ENCODE measurements around the gene MTX1.

GRCh38 chr1:155223047-155223446 is 14.6 kb downstream of the MTX1 start:
- TF ChIP-seq, protein P1, sequence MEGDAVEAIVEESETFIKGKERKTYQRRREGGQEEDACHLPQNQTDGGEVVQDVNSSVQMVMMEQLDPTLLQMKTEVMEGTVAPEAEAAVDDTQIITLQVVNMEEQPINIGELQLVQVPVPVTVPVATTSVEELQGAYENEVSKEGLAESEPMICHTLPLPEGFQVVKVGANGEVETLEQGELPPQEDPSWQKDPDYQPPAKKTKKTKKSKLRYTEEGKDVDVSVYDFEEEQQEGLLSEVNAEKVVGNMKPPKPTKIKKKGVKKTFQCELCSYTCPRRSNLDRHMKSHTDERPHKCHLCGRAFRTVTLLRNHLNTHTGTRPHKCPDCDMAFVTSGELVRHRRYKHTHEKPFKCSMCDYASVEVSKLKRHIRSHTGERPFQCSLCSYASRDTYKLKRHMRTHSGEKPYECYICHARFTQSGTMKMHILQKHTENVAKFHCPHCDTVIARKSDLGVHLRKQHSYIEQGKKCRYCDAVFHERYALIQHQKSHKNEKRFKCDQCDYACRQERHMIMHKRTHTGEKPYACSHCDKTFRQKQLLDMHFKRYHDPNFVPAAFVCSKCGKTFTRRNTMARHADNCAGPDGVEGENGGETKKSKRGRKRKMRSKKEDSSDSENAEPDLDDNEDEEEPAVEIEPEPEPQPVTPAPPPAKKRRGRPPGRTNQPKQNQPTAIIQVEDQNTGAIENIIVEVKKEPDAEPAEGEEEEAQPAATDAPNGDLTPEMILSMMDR (IDR thresholded peaks at IDR 0.05; ENCODE audit: insufficient read depth, low read length), result no peak
- TF ChIP-seq REST (IDR thresholded peaks at IDR 0.05; ENCODE audit: insufficient replicate concordance, low read depth) (no peak), GABPA (IDR thresholded peaks at IDR 0.05; ENCODE audit: low read depth) (no peak), POLR2AphosphoS5 (IDR thresholded peaks at IDR 0.05; ENCODE audit: low read depth) (no peak)

Data from HL-60 (cell line).